ENCODE data around the gene FURIN. TPM values are rescaled to one million over a fixed set of nuclear protein-coding genes. Genes with fewer than 3 reads are reported as not detected.
"Not testable (repeated sequence)": the region's sequence is repeated elsewhere in the genome, so short reads cannot be mapped to it uniquely, and the experiment has no call there.

FURIN gene
- total RNA-seq, 1 donor from 2014 or later, result 143 TPM

DNA sequence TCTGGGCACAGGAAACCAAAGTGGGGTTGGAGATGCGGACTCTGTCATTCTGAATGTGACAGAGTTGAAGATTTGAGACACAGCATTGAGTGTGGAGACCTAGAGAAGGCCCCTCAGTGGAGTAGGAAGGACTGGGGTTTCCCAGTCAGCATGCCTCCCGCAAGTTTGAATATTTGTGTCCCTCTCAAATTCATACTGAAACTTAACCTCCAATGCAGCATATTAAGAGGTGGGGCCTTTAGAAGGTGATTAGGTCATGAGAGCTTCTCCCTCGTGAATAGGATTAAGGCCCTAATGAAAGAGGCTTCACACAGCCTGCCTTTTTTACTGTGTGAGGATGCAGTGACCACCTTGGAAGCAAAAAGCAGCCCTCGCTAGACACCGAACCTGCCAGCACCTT, 56.0 kb downstream of the FURIN start:
- H3K4me3 Mint-ChIP-seq (ENCODE audit: unreplicated experiment), result no peak overlapping the region
- peaks cover 7% of the 10 kb centered on the region for H3K27me3 Mint-ChIP-seq (ENCODE audit: unreplicated experiment)

DNA sequence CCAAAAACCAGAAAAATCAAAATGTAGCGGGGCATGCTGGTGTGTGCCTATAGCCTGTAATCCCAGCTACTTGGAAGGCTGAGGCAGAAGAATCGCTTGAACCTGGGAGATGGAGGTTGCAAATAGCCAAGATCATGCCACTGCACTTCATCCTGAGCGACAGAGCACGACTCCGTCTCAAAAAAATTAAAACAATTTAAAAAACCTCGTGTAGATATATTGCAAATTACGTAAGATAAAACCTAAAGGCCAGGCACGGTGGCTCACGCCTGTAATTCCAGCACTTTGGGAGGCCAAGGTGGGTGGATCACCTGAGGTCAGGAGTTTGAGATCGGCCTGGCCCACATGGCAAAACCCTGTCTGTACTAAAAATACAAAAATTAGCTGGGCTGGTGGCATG, 58.4 kb downstream of the FURIN start:
- not testable (repeated sequence) for H3K4me3 Mint-ChIP-seq (ENCODE audit: unreplicated experiment); H3K36me3 Mint-ChIP-seq (ENCODE audit: low read depth, unreplicated experiment); H3K27ac Mint-ChIP-seq (ENCODE audit: unreplicated experiment); DNase-seq (ENCODE audit: low spot score); H3K9me3 Mint-ChIP-seq (ENCODE audit: unreplicated experiment); H3K4me1 Mint-ChIP-seq (ENCODE audit: unreplicated experiment); H3K27me3 Mint-ChIP-seq (ENCODE audit: unreplicated experiment)

More for the DNA sequence above, 56.0 kb downstream of the FURIN start:
- H3K9me3 Mint-ChIP-seq (ENCODE audit: unreplicated experiment), result no peaks in the 10 kb centered on the region
- DNase-seq (ENCODE audit: low spot score), result no peak
- H3K27ac Mint-ChIP-seq (ENCODE audit: unreplicated experiment), result no peak overlapping the region
- H3K4me1 Mint-ChIP-seq (ENCODE audit: unreplicated experiment), result no peaks in the 10 kb centered on the region
- peaks cover 22% of the 10 kb centered on the region for H3K36me3 Mint-ChIP-seq (ENCODE audit: low read depth, unreplicated experiment)
- TF ChIP-seq, protein P1, sequence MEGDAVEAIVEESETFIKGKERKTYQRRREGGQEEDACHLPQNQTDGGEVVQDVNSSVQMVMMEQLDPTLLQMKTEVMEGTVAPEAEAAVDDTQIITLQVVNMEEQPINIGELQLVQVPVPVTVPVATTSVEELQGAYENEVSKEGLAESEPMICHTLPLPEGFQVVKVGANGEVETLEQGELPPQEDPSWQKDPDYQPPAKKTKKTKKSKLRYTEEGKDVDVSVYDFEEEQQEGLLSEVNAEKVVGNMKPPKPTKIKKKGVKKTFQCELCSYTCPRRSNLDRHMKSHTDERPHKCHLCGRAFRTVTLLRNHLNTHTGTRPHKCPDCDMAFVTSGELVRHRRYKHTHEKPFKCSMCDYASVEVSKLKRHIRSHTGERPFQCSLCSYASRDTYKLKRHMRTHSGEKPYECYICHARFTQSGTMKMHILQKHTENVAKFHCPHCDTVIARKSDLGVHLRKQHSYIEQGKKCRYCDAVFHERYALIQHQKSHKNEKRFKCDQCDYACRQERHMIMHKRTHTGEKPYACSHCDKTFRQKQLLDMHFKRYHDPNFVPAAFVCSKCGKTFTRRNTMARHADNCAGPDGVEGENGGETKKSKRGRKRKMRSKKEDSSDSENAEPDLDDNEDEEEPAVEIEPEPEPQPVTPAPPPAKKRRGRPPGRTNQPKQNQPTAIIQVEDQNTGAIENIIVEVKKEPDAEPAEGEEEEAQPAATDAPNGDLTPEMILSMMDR (IDR thresholded peaks at IDR 0.05; ENCODE audit: unreplicated experiment), result no peak

DNA sequence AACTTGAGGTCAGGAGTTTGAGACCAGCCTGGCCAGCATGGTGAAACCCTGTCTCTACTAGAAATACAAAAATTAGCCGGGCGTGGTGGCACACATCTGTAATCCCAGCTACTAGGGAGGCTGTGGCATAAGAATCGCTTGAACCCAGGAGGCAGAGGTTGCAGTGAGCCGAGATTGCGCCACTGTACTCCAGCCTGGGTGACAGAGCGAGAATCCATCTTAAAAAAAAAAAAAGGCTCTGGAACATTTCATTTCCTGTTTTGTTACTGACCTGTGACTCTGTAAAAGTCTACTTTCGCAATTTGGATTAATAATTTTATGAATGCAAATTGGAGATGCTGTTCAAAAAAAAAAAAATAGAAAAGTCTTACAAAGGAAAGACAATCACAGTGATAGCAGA, 59.7 kb downstream of the FURIN start:
- not testable (repeated sequence) for H3K4me3 Mint-ChIP-seq (ENCODE audit: unreplicated experiment); H3K27ac Mint-ChIP-seq (ENCODE audit: unreplicated experiment); H3K4me1 Mint-ChIP-seq (ENCODE audit: unreplicated experiment); H3K36me3 Mint-ChIP-seq (ENCODE audit: low read depth, unreplicated experiment); H3K9me3 Mint-ChIP-seq (ENCODE audit: unreplicated experiment); DNase-seq (ENCODE audit: low spot score); H3K27me3 Mint-ChIP-seq (ENCODE audit: unreplicated experiment)

DNA sequence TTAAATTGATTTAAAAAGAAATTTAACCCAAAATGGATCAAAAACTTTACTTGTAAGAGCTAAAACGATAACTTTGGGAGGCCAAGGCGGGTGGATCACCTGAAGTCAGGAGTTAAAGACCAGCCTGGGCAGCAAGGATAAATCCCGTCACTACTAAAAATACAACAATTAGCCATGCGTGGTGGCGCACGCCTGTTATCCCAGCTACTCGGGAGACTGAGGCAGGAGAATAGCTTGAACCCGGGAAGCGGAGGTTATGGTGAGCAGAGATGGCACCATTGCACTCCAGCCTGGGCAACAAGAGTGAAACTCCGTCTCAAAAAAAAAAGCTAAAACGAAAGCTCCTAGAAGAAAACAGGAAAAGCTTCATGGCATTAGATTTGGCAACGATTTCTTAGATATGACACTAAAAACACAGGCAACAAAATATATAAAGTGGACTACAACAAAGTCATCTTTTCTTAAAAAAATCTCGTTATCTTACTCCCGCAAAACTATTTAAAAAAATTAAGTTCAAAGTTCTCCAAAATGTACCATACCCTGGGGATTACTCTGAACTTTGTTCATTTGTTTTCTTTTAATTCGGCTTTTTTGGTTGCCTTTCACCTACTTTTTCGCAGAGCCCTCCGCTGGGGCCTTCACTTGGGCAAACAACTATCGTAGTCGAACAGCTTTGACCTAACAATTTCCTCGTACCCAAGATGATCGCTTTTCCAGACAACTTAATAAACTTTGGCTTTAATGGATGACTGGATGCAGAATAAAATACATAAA, 61.0 kb downstream of the FURIN start:
- Mint-ChIP-seq H3K4me3 (ENCODE audit: unreplicated experiment) (no peak overlapping the region), H3K27ac (ENCODE audit: unreplicated experiment) (peak overlapping the region; percentile 41), H3K36me3 (ENCODE audit: low read depth, unreplicated experiment) (no peaks in the 10 kb centered on the region), H3K27me3 (ENCODE audit: unreplicated experiment) (peaks cover 2% of the 10 kb centered on the region), H3K4me1 (ENCODE audit: unreplicated experiment) (peaks cover 8% of the 10 kb centered on the region), H3K9me3 (ENCODE audit: unreplicated experiment) (no peaks in the 10 kb centered on the region)
- DNase-seq (ENCODE audit: low spot score), result no peak
- TF ChIP-seq, protein P1 (IDR thresholded peaks at IDR 0.05; ENCODE audit: unreplicated experiment), result no peak

DNA sequence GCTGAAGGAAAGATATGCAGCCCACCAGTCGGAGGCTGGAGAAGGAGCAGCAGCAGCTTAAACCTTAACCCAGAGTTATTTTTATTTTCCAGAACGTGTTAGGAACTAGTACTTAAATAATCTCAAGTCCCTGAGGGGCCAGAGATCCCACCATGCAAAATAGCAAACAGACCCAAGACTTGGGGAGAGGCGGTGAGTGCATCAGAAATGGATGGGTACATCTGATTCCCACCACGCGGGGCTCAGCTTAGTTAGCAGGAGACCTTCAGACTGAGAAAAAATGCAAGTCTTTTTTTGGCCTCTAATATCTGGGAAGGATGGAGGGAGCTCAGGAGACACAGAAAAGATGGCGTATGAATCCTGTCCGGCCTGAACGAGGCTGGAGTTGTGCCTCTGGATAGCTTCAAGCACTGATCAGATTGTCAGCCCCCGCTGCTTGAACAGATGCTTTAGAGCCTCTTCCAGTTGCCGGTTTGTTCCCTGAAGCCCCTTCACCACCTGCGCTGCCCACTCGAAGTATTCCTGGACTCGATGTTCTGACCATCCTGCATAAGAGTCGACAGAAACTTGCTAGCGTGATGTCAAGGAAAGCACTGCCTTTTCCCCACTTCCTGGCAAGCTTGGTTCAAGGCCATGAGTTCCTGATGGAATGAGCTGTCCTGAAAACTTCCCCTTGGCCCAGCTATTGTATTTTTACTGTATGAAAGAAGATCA, 62.6 kb downstream of the FURIN start:
- Mint-ChIP-seq H3K36me3 (ENCODE audit: low read depth, unreplicated experiment) (peaks cover under 1% of the 10 kb centered on the region), H3K27ac (ENCODE audit: unreplicated experiment) (no peak overlapping the region), H3K27me3 (ENCODE audit: unreplicated experiment) (peaks cover 2% of the 10 kb centered on the region), H3K4me1 (ENCODE audit: unreplicated experiment) (peaks cover 12% of the 10 kb centered on the region), H3K4me3 (ENCODE audit: unreplicated experiment) (peak overlapping the region; percentile 83), H3K9me3 (ENCODE audit: unreplicated experiment) (no peaks in the 10 kb centered on the region)
- TF ChIP-seq, protein P1 (IDR thresholded peaks at IDR 0.05; ENCODE audit: unreplicated experiment), result no peak
- DNase-seq (ENCODE audit: low spot score), result no peak

DNA sequence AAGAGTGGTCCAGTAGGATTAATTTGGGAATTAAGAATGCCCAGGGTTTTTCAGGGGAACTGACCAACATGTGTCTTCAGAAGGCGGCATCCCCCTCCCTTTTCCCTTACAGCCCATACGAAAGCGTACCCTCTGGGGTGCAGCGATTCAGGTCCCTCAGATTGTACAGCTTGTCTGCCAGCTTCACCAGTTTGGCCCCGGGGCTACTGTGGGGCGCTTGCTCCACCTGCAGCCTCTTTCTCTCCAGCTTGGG, 63.1 kb downstream of the FURIN start:
- Mint-ChIP-seq H3K4me3 (ENCODE audit: unreplicated experiment) (peak overlapping the region; percentile 89), H3K9me3 (ENCODE audit: unreplicated experiment) (no peaks in the 10 kb centered on the region), H3K27ac (ENCODE audit: unreplicated experiment) (no peak overlapping the region)

More for the DNA sequence above, 63.1 kb downstream of the FURIN start:
- DNase-seq (ENCODE audit: low spot score), result no peak
- Mint-ChIP-seq H3K27me3 (ENCODE audit: unreplicated experiment) (peaks cover 2% of the 10 kb centered on the region), H3K36me3 (ENCODE audit: low read depth, unreplicated experiment) (peaks cover 5% of the 10 kb centered on the region), H3K4me1 (ENCODE audit: unreplicated experiment) (peaks cover 17% of the 10 kb centered on the region)
- TF ChIP-seq, protein P1 (IDR thresholded peaks at IDR 0.05; ENCODE audit: unreplicated experiment), result no peak
